ENCODE results near the gene GSE1. TPM values are rescaled to one million over a fixed set of nuclear protein-coding genes. Genes with fewer than 3 reads are reported as not detected.

GSE1 gene
- total RNA-seq, 1 experiment from 2014 or later = 97.5 TPM

DNA sequence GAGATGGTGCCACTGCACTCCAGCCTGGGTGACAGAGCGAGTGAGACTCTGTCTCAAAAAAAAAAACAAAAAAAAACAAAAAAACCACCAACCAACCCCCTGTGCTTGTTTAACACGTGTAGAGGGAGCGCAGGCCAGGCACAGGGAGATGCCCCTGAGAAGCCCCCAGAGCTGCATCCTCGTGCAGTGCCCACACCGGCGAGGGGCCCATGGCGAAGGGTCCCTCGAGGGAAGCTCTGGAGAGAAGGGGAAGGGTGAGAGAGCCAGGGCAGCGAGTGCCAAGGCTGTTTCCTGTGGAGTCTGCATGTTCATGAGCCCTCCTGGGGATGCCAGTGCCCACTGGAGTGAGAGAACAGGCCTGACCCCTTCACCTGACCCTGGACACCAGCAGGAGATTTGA, 47.8 kb upstream of the GSE1 start:
- H3K36me3 ChIP-seq (ENCODE audit: control insufficient read depth, insufficient read depth, low read length) = no peaks in the 10 kb centered on the region
- no peak for DNase-seq (ENCODE audit: low read depth, low spot score)
- POLR2A ChIA-PET = interaction anchor here (0.5 to 0.7 kb wide), 2 partner anchors 37 to 47 kb away, joined by 3 to 4 read pairs; no protein-coding TSS in a partner anchor
- no peak overlapping the region for H3K4me3 ChIP-seq (ENCODE audit: low read depth in 2 of 2, low read length in 2 of 2)
- BruUV-seq (replicated peaks) = no TSS peak
- no peaks in the 10 kb centered on the region for H3K27me3 ChIP-seq (ENCODE audit: control insufficient read depth, insufficient read depth, low read length)
- in situ Hi-C loops (cut with HindIII; ENCODE audit: low pct_unique_long_range_greater_than_20kb, low sequenced_read_pairs) (no loop called here), intact Hi-C loops (cut with micrococcal nuclease; ENCODE audit: unreplicated experiment) (no loop called here)
- TF ChIP-seq, protein P1, sequence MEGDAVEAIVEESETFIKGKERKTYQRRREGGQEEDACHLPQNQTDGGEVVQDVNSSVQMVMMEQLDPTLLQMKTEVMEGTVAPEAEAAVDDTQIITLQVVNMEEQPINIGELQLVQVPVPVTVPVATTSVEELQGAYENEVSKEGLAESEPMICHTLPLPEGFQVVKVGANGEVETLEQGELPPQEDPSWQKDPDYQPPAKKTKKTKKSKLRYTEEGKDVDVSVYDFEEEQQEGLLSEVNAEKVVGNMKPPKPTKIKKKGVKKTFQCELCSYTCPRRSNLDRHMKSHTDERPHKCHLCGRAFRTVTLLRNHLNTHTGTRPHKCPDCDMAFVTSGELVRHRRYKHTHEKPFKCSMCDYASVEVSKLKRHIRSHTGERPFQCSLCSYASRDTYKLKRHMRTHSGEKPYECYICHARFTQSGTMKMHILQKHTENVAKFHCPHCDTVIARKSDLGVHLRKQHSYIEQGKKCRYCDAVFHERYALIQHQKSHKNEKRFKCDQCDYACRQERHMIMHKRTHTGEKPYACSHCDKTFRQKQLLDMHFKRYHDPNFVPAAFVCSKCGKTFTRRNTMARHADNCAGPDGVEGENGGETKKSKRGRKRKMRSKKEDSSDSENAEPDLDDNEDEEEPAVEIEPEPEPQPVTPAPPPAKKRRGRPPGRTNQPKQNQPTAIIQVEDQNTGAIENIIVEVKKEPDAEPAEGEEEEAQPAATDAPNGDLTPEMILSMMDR (IDR thresholded peaks at IDR 0.05) = no peak
- no peak for TF ChIP-seq TCF7L2 (IDR thresholded peaks at IDR 0.05; ENCODE audit: low read depth, low read length)
- peak overlapping the region; percentile 88 for H3K27ac ChIP-seq (ENCODE audit: low read length)
- no peak for ATAC-seq
- peaks cover 92% of the 10 kb centered on the region for H3K4me1 ChIP-seq (ENCODE audit: control insufficient read depth, insufficient read depth, low read length)
- CTCF ChIA-PET = no interaction called here
- no peaks in the 10 kb centered on the region for H3K9me3 ChIP-seq (ENCODE audit: control insufficient read depth, insufficient read depth, low read depth, low read length)

DNA sequence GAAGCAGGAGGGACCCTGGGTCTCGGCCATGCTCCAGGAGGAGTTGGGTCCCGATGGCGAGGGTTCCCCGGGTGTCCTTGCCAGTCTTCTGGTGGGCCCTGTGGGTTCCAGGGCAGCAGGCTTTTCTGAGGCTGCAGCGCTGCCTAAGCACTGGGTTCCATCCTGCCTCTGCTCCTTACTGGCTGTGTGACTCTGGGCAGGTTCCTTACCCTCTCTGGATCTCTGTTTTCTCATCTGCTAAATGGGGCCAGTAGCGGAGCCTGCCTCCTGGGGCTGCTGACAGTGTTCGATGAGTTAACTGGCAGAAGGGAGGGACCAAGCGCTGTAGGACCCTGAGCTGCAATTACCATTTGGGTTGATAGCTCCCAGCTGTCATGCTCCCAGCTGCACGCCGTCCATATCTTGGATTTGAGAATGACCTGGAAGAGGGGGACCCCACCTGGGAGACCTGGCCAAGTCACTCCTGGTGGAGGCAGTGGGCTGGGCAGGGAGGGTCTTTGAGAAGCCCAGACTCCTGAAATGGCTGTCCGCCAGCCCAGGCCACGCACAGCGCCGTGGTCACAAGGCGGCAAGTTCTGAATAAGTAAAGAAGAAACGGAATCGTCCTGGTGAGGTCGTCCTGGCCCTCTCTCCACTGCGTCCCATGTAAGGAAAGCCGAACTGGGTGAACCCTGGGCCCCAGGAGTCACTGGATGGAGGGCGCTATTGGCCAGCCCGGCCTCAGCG, 47.2 kb upstream of the GSE1 start:
- TF ChIP-seq, protein P2, sequence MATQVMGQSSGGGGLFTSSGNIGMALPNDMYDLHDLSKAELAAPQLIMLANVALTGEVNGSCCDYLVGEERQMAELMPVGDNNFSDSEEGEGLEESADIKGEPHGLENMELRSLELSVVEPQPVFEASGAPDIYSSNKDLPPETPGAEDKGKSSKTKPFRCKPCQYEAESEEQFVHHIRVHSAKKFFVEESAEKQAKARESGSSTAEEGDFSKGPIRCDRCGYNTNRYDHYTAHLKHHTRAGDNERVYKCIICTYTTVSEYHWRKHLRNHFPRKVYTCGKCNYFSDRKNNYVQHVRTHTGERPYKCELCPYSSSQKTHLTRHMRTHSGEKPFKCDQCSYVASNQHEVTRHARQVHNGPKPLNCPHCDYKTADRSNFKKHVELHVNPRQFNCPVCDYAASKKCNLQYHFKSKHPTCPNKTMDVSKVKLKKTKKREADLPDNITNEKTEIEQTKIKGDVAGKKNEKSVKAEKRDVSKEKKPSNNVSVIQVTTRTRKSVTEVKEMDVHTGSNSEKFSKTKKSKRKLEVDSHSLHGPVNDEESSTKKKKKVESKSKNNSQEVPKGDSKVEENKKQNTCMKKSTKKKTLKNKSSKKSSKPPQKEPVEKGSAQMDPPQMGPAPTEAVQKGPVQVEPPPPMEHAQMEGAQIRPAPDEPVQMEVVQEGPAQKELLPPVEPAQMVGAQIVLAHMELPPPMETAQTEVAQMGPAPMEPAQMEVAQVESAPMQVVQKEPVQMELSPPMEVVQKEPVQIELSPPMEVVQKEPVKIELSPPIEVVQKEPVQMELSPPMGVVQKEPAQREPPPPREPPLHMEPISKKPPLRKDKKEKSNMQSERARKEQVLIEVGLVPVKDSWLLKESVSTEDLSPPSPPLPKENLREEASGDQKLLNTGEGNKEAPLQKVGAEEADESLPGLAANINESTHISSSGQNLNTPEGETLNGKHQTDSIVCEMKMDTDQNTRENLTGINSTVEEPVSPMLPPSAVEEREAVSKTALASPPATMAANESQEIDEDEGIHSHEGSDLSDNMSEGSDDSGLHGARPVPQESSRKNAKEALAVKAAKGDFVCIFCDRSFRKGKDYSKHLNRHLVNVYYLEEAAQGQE (IDR thresholded peaks at IDR 0.05; ENCODE audit: insufficient read depth in 1 of 2, low read depth in 2 of 2, low read length in 1 of 2) = no peak
- TF ChIP-seq POLR2AphosphoS5 (IDR thresholded peaks at IDR 0.05; ENCODE audit: low read depth, low read length) = no peak
- TF ChIP-seq TCF7L2 (IDR thresholded peaks at IDR 0.05; ENCODE audit: low read depth, low read length) = no peak
- BruUV-seq (replicated peaks) = no TSS peak
- intact Hi-C loops (cut with micrococcal nuclease; ENCODE audit: unreplicated experiment) = no loop called here
- H3K4me1 ChIP-seq (ENCODE audit: control insufficient read depth, insufficient read depth, low read length) = peaks cover 92% of the 10 kb centered on the region
- H3K4me3 ChIP-seq (ENCODE audit: low read depth in 2 of 2, low read length in 2 of 2) = no peak overlapping the region
- H3K27me3 ChIP-seq (ENCODE audit: control insufficient read depth, insufficient read depth, low read length) = no peaks in the 10 kb centered on the region
- no peaks in the 10 kb centered on the region for H3K36me3 ChIP-seq (ENCODE audit: control insufficient read depth, insufficient read depth, low read length)
- ChIA-PET POLR2A (no interaction called here), CTCF (no interaction called here)
- H3K9me3 ChIP-seq (ENCODE audit: control insufficient read depth, insufficient read depth, low read depth, low read length) = no peaks in the 10 kb centered on the region
- DNase-seq (ENCODE audit: low read depth, low spot score) = no peak
- no peak for ATAC-seq
- in situ Hi-C loops (cut with HindIII; ENCODE audit: low pct_unique_long_range_greater_than_20kb, low sequenced_read_pairs) = no loop called here
- H3K27ac ChIP-seq (ENCODE audit: low read length) = peak overlapping the region; percentile 88

DNA sequence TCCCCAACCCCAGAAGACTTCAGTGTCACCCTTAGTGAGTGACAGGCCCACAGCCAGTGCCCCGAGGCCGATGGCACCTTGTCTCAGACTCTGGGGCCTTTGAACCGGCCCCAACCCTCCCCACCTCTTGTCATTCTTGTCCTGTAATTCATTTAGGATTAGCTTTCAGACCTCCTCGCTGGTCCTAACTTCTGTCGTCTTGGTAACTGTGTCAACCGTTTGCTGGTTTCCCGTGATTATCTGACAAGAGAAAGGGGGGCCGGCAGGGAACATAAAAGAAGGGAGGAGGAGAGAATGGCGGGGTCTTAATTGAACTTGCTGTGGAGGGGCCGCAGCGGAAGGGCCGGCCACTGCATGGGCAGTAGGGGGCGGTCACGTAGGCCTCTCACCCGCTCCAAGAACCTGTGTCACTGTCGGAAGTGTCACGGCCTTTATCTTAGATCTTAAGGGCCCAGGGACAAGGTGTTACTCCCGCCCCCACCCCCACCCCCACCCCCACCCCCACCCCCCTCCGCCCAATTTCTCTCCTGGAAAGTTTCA, 46.5 kb upstream of the GSE1 start:
- CTCF ChIA-PET = no interaction called here
- Histone ChIP-seq H3K9me3 (ENCODE audit: control insufficient read depth, insufficient read depth, low read depth, low read length) (no peaks in the 10 kb centered on the region), H3K4me3 (ENCODE audit: low read depth in 2 of 2, low read length in 2 of 2) (no peak overlapping the region), H3K27ac (ENCODE audit: low read length) (peak overlapping the region; percentile 88), H3K4me1 (ENCODE audit: control insufficient read depth, insufficient read depth, low read length) (peaks cover 92% of the 10 kb centered on the region), H3K36me3 (ENCODE audit: control insufficient read depth, insufficient read depth, low read length) (no peaks in the 10 kb centered on the region), H3K27me3 (ENCODE audit: control insufficient read depth, insufficient read depth, low read length) (no peaks in the 10 kb centered on the region)
- ATAC-seq = no peak
- intact Hi-C loops (cut with micrococcal nuclease; ENCODE audit: unreplicated experiment) (no loop called here), in situ Hi-C loops (cut with HindIII; ENCODE audit: low pct_unique_long_range_greater_than_20kb, low sequenced_read_pairs) (no loop called here)
- POLR2A ChIA-PET = no interaction called here
- no TSS peak for BruUV-seq (replicated peaks)
- TF ChIP-seq, protein P2 (IDR thresholded peaks at IDR 0.05; ENCODE audit: insufficient read depth in 1 of 2, low read depth in 2 of 2, low read length in 1 of 2) = no peak
- TF ChIP-seq SIN3A (IDR thresholded peaks at IDR 0.05; ENCODE audit: borderline replicate concordance, insufficient read depth, low read depth, low read length) (no peak), TCF7L2 (IDR thresholded peaks at IDR 0.05; ENCODE audit: low read depth, low read length) (no peak), POLR2AphosphoS5 (IDR thresholded peaks at IDR 0.05; ENCODE audit: low read depth, low read length) (no peak)
- TF ChIP-seq, protein P1 (IDR thresholded peaks at IDR 0.05) = no peak; the same call in 1 of the 2 replicates
- no peak for DNase-seq (ENCODE audit: low read depth, low spot score)
